K562 (cell line): ENCODE data around the gene DCAF6. TPM values are rescaled to one million over a fixed set of nuclear protein-coding genes. Genes with fewer than 3 reads are reported as not detected.
A peak's percentile ranks its signal among the peaks of the same experiment; 100 is the strongest.

ENCODE experiments used
- ATAC-seq: fragments of 200-7000 bp; cut with Tn5 transposase; 3 replicates; pipeline ENCODE4 v1.9.1; 2020; ENCODE audit warnings: moderate library complexity
- BruUV-seq: library from RNA; stranded (reverse); fragments of 400-500 nt; replicated peaks from 2 replicates; lab custom pipeline; 2021; lab: Mats Ljungman, UMichigan
- CTCF ChIA-PET: fragments of 300-600 bp; formaldehyde crosslinking; extraction: SDS; loops from one replicate; lab custom pipeline; 2021; ENCODE audit warnings: low intra/inter-chr PET ratio; lab: Yijun Ruan, JAX
- POLR2A ChIA-PET: fragments of 300-600, 350-650 bp; sonication (Branson Sonifier 250); formaldehyde crosslinking; extraction: SDS; loops from one replicate; lab custom pipeline; 2021; ENCODE audit warnings: antibody characterized with exemption, inconsistent platforms; lab: Yijun Ruan, JAX
- DNase-seq, 4 experiments: peaks; one replicate each; pipeline versions ENCODE4 v3.0.0 to v3.0.0-alpha.2; 2011 to 2018; ENCODE audit warnings: low spot score in 3 of 4, mixed read lengths in 3 of 4; ENCODE audit errors: extremely low read depth in 1 of 4
- FAIRE-seq: peaks from 2 replicates; lab custom pipeline; 2011; peaks lifted over from hg19 to GRCh38; lab: Jason Lieb, UNC
- H2AFZ ChIP-seq: 2 replicates; pipeline ENCODE4 v1.6.0; 2011; ENCODE audit warnings: low read depth, low read length, control low read depth, inconsistent platforms
- H3K27ac ChIP-seq: fragments of 200-600 bp; 3 replicates; pipeline ENCODE4 v1.8.0; 2011; ENCODE audit warnings: low read depth, mild to moderate bottlenecking, control low read depth, inconsistent platforms, low read length, moderate library complexity, mixed read lengths; ENCODE audit errors: extremely low read depth
- H3K27me3 ChIP-seq, 2 experiments: fragments of 300-600 bp in 1 of 2; 2 replicates in 1 of 2; 3 replicates in 1 of 2; pipeline versions ENCODE4 v1.6.0 to v1.8.0; 2011; ENCODE audit warnings: inconsistent platforms in 2 of 2, low read length in 2 of 2, mild to moderate bottlenecking in 1 of 2, mixed read lengths in 1 of 2, moderate library complexity in 1 of 2; ENCODE audit not compliant: control insufficient read depth in 2 of 2, insufficient read depth in 2 of 2
- H3K36me3 ChIP-seq: fragments of 300-600 bp; 3 replicates; pipeline ENCODE4 v1.8.0; 2011; ENCODE audit warnings: mild to moderate bottlenecking, low read length, inconsistent platforms; ENCODE audit not compliant: control insufficient read depth, insufficient read depth
- H3K4me1 ChIP-seq, 2 experiments: fragments of 200-600 bp in 1 of 2; replicated peaks in 1 of 2; 2 replicates in 1 of 2; 3 replicates in 1 of 2; pipeline versions ENCODE4 v1.5.1 to v1.8.0; 2011; ENCODE audit warnings: inconsistent platforms in 2 of 2, low read length in 2 of 2, mild to moderate bottlenecking in 1 of 2, mixed read lengths in 1 of 2, moderate library complexity in 1 of 2; ENCODE audit not compliant: control insufficient read depth in 2 of 2, insufficient read depth in 2 of 2
- H3K4me2 ChIP-seq: 2 replicates; pipeline ENCODE4 v1.6.1; 2011; ENCODE audit warnings: low read length, control low read depth, inconsistent platforms, mixed read lengths; ENCODE audit not compliant: insufficient read depth
- H3K4me3 ChIP-seq: fragments of 200-600 bp; sonication (generic), shearing (Covaris generic); 2 replicates; pipeline ENCODE4 v1.5.1; 2016; ENCODE audit warnings: control low read depth, inconsistent platforms
- H3K79me2 ChIP-seq: fragments of 200-600 bp; 3 replicates; pipeline ENCODE4 v1.8.0; 2011; ENCODE audit warnings: low read length, inconsistent platforms; ENCODE audit not compliant: control insufficient read depth, insufficient read depth
- H3K9ac ChIP-seq, 2 experiments: 2 replicates each; pipeline versions ENCODE4 v1.6.0 to v1.6.1; 2011; ENCODE audit warnings: low read depth in 2 of 2, low read length in 2 of 2, control low read depth in 1 of 2, inconsistent platforms in 1 of 2, mild to moderate bottlenecking in 1 of 2, mixed read lengths in 1 of 2; ENCODE audit not compliant: insufficient read depth in 1 of 2
- H3K9me1 ChIP-seq: one replicate; pipeline ENCODE4 v1.6.0; 2011; ENCODE audit warnings: inconsistent platforms, mild to moderate bottlenecking, low read length, moderate library complexity; ENCODE audit not compliant: control insufficient read depth, insufficient read depth
- H3K9me3 ChIP-seq: replicated peaks from 2 replicates; pipeline ENCODE4 v1.5.1; 2011; ENCODE audit warnings: low read depth, low read length, inconsistent platforms; ENCODE audit not compliant: control insufficient read depth, insufficient read depth
- H4K20me1 ChIP-seq: replicated peaks from 2 replicates; pipeline ENCODE4 v1.6.1; 2011; ENCODE audit warnings: low read length, inconsistent platforms, mixed read lengths; ENCODE audit not compliant: control insufficient read depth, insufficient read depth
- BCOR ChIP-seq: fragments of 450-650 bp; IDR thresholded peaks from 2 replicates; pipeline ENCODE4 v1.6.1; 2016
- BRF1 ChIP-seq: IDR thresholded peaks from 3 replicates; pipeline ENCODE4 v1.6.1; 2011; ENCODE audit warnings: borderline replicate concordance, mild to moderate bottlenecking; ENCODE audit not compliant: insufficient read length; ENCODE audit errors: extremely low read depth
- CEBPG ChIP-seq, 3 experiments: fragments of 200-800 bp in 1 of 3; sonication (Bioruptor generic) in 1 of 3; sonication (generic) in 1 of 3; formaldehyde crosslinking in 1 of 3; IDR thresholded peaks in 2 of 3; conservative IDR thresholded peaks in 1 of 3; 2 replicates each; pipeline versions ENCODE4 v1.6.1 to v1.8.0; 2016 to 2022; ENCODE audit warnings: missing compliant biosample characterization in 2 of 3, missing genetic modification characterization in 2 of 3, mild to moderate bottlenecking in 1 of 3, missing genetic modification reagents in 1 of 3
- GABPB1 ChIP-seq: sonication (generic); formaldehyde crosslinking; IDR thresholded peaks from 2 replicates; pipeline ENCODE4 v1.8.0; 2022; ENCODE audit warnings: mild to moderate bottlenecking, missing genetic modification reagents
- KDM1A ChIP-seq, 2 experiments: fragments of 450-650 bp; IDR thresholded peaks; 2 replicates each; pipeline ENCODE4 v1.6.1; 2016; ENCODE audit warnings: mild to moderate bottlenecking in 2 of 2
- MAFF ChIP-seq: IDR thresholded peaks from 2 replicates; pipeline ENCODE4 v1.6.1; 2012; ENCODE audit warnings: low read length, improper control_type of control experiment
- MYNN ChIP-seq, 2 experiments: sonication (generic); formaldehyde crosslinking in 1 of 2; IDR thresholded peaks; 2 replicates each; pipeline versions ENCODE4 v1.5.0 to v1.6.1; 2016 to 2020; ENCODE audit warnings: antibody characterized with exemption in 1 of 2, missing genetic modification reagents in 1 of 2
- SMARCA5 ChIP-seq: fragments of 450-650 bp; IDR thresholded peaks from 2 replicates; pipeline ENCODE4 v1.6.1; 2016
- SNIP1 ChIP-seq: fragments of 450-650 bp; IDR thresholded peaks from 2 replicates; pipeline ENCODE4 v1.7.1; 2017; ENCODE audit warnings: low read depth, mild to moderate bottlenecking
- SP1 ChIP-seq: sonication (generic); formaldehyde crosslinking; IDR thresholded peaks from 2 replicates; pipeline ENCODE4 v1.8.1; 2022; ENCODE audit warnings: mild to moderate bottlenecking, missing genetic modification reagents
- TCF7L2 ChIP-seq: fragments of 150-350 bp; IDR thresholded peaks from 2 replicates; pipeline ENCODE4 v1.6.1; 2016; ENCODE audit warnings: low read depth, mild to moderate bottlenecking, low read length, moderate library complexity
- ZNF253 ChIP-seq: fragments of 250-450 bp; sonication (Bioruptor Pico); conservative IDR thresholded peaks from 2 replicates; pipeline ENCODE4 v1.6.1; 2021; ENCODE audit warnings: mild to moderate bottlenecking
- ZNF3 ChIP-seq: fragments of 250-450 bp; sonication (Bioruptor Pico); IDR thresholded peaks from 2 replicates; pipeline ENCODE4 v1.5.0; 2021; ENCODE audit warnings: mild to moderate bottlenecking, moderate library complexity
- ZNF507 ChIP-seq: conservative IDR thresholded peaks from 2 replicates; pipeline ENCODE4 v1.6.1; 2017; ENCODE audit warnings: missing genetic modification characterization, missing compliant biosample characterization
- ZNF589 ChIP-seq: fragments of 200-800 bp; sonication (Bioruptor generic); IDR thresholded peaks from 2 replicates; pipeline ENCODE4 v1.6.1; 2016; ENCODE audit warnings: low read depth, missing genetic modification characterization, missing compliant biosample characterization
- WGBS: fragments of 100-300 bp; shearing (Covaris generic); methylation state at CpG from one replicate; pipeline ENCODE4 v1.1.6; 2016; ENCODE audit warnings: low coverage, mixed read lengths; ENCODE audit not compliant: insufficient coverage; ENCODE audit errors: missing lambda C conversion rate; 5-methylcytosine and 5-hydroxymethylcytosine counted together
- in situ Hi-C: fragments of 300-500 bp; cut with MboI; formaldehyde crosslinking; loops from 4 replicates; pipeline ENCODE4 v1.15.0; 2018; ENCODE audit warnings: inconsistent platforms, mixed read lengths
- intact Hi-C: fragments of 100-400 bp; cut with micrococcal nuclease; formaldehyde crosslinking; loops from 2 replicates; pipeline ENCODE4 v1.14.2; 2022
- polyA plus RNA-seq, 8 experiments: library from polyadenylated mRNA; depleted of rRNA in 4 of 8; stranded (reverse) in 5 of 8; unstranded in 3 of 8; fragments of >200 nt; fragmentation: Nextera tagmentation in 2 of 8; fragmentation: Illumina TruSeq in 1 of 8; extraction: Ambion mirVana in 2 of 8; extraction: Trizol in 1 of 8; gene quantifications; 2 replicates each; pipeline versions ENCODE4 v1.2.1 to v1.2.3, GENCODE V29; 2011 to 2014; ENCODE audit warnings: inconsistent platforms in 1 of 8, missing spikeins in 1 of 8
- total RNA-seq, 7 experiments: library from RNA; depleted of rRNA in 6 of 7; stranded (reverse); fragments of >200 nt in 6 of 7; fragmentation: Illumina TruSeq in 2 of 7; extraction: Trizol in 2 of 7; gene quantifications; 2 replicates each; pipeline versions ENCODE4 v1.2.1 to v1.2.3, GENCODE V29; 2011 to 2021; ENCODE audit warnings: low replicate concordance in 1 of 7
- TF ChIP-seq, protein P1 (sequence below): fragments of 250-450 bp; sonication (Bioruptor Pico); IDR thresholded peaks from 2 replicates; pipeline ENCODE4 v1.5.0; 2020; ENCODE audit warnings: mild to moderate bottlenecking, borderline replicate concordance
- TF ChIP-seq, protein P2 (sequence below), 2 experiments: fragments of 450-650 bp in 1 of 2; sonication (generic) in 1 of 2; formaldehyde crosslinking; conservative IDR thresholded peaks; 2 replicates each; pipeline versions ENCODE4 v1.4.0 to v1.8.1; 2020 to 2022; ENCODE audit warnings: mild to moderate bottlenecking in 1 of 2, missing genetic modification reagents in 1 of 2
- TF ChIP-seq, protein P3 (sequence below): sonication (generic); formaldehyde crosslinking; IDR thresholded peaks from 2 replicates; pipeline ENCODE4 v1.8.1; 2023; ENCODE audit warnings: mild to moderate bottlenecking, missing genetic modification reagents

Gene DCAF6
- total and polyA plus RNA-seq, 9 of the 15 experiments (the other 6 are each of a cell fraction or from before 2014, with no cell fraction given): 19.1 to 102 (median 46.3) TPM

DNA sequence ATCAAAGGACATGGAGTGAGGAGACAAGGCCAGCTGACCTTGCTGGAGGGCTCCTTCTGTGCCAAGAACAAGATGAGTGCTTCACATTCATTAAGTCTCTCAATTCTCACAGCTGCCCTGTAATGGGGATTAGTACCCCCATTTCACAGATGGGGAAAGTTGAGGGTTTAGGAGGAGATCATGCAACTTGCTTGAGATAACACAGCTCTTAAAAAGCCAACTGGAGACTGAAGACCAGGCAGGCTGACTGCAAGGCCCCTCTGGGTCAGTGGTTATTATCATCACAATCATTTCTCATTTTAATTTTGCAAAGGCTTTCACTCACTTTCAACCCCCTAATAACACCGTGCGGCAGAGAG, 153.5 kb downstream of the DCAF6 start:
- H3K36me3 ChIP-seq: no peaks in the 10 kb centered on the region
- H3K79me2 ChIP-seq: no peaks in the 10 kb centered on the region
- H3K4me3 ChIP-seq: no peak overlapping the region
- no peak overlapping the region for H3K27ac ChIP-seq
- H3K9ac ChIP-seq: no peak overlapping the region
- no peaks in the 10 kb centered on the region for H4K20me1 ChIP-seq
- no peak overlapping the region for H2AFZ ChIP-seq
- WGBS: 52% methylated on average over 2 of the region's 2 CpGs
- FAIRE-seq: no peak
- POLR2A ChIA-PET: no interaction called here
- DNase-seq: no peak
- H3K4me2 ChIP-seq: no peak overlapping the region
- no peak for ATAC-seq
- in situ Hi-C loops: loop anchor here (10.0 kb wide), 1 partner anchor 495 kb away; no protein-coding TSS in a partner anchor
- H3K27me3 ChIP-seq: peaks cover 4 to 15% of the 10 kb centered on the region in 2 experiments; a peak in 4 of 5 replicates
- BruUV-seq: no TSS peak
- intact Hi-C loops: loop anchor here (5.0 to 10.0 kb wide), 6 partner anchors 57 to 485 kb away; partner anchors contain the start of gene SFT2D2
- peaks cover under 1 to 14% of the 10 kb centered on the region in 2 experiments; a peak in 4 of 5 replicates for H3K4me1 ChIP-seq
- H3K9me1 ChIP-seq: no peaks in the 10 kb centered on the region
- CTCF ChIA-PET: no interaction called here
- H3K9me3 ChIP-seq: no peaks in the 10 kb centered on the region
- TF ChIP-seq SMARCA5 (0 out of 2 replicates have a peak, but pooled peaks have one; percentile 23), MYNN (IDR thresholded peaks at IDR 0.05) (no peak), MYNN (CRISPR knock-in tag; IDR thresholded peaks at IDR 0.05) (no peak), CEBPG (CRISPR knock-in tag; IDR thresholded peaks at IDR 0.05) (no peak), CEBPG (tag; conservative IDR thresholded peaks at IDR 0.05 in 1 of 2, IDR thresholded peaks at IDR 0.05 in 1 of 2) (no peak), ZNF589 (CRISPR knock-in tag) (no peak), KDM1A (IDR thresholded peaks at IDR 0.05) (peak; percentile 68 to 72; a peak in 3 of 4 replicates), ZNF3 (CRISPR knock-in tag) (no peak), MAFF (no peak), ZNF507 (no peak), BRF1 (no peak), TCF7L2 (no peak), SNIP1 (no peak), ZNF253 (no peak), GABPB1 (no peak), BCOR (peak; percentile 95), SP1 (CRISPR knock-in tag) (no peak)
- TF ChIP-seq, protein P1, sequence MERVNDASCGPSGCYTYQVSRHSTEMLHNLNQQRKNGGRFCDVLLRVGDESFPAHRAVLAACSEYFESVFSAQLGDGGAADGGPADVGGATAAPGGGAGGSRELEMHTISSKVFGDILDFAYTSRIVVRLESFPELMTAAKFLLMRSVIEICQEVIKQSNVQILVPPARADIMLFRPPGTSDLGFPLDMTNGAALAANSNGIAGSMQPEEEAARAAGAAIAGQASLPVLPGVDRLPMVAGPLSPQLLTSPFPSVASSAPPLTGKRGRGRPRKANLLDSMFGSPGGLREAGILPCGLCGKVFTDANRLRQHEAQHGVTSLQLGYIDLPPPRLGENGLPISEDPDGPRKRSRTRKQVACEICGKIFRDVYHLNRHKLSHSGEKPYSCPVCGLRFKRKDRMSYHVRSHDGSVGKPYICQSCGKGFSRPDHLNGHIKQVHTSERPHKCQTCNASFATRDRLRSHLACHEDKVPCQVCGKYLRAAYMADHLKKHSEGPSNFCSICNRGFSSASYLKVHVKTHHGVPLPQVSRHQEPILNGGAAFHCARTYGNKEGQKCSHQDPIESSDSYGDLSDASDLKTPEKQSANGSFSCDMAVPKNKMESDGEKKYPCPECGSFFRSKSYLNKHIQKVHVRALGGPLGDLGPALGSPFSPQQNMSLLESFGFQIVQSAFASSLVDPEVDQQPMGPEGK (CRISPR knock-in tag): no peak
- TF ChIP-seq, protein P2, sequence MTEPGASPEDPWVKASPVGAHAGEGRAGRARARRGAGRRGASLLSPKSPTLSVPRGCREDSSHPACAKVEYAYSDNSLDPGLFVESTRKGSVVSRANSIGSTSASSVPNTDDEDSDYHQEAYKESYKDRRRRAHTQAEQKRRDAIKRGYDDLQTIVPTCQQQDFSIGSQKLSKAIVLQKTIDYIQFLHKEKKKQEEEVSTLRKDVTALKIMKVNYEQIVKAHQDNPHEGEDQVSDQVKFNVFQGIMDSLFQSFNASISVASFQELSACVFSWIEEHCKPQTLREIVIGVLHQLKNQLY (CRISPR knock-in tag; conservative IDR thresholded peaks at IDR 0.05): no peak
- TF ChIP-seq, protein P3, sequence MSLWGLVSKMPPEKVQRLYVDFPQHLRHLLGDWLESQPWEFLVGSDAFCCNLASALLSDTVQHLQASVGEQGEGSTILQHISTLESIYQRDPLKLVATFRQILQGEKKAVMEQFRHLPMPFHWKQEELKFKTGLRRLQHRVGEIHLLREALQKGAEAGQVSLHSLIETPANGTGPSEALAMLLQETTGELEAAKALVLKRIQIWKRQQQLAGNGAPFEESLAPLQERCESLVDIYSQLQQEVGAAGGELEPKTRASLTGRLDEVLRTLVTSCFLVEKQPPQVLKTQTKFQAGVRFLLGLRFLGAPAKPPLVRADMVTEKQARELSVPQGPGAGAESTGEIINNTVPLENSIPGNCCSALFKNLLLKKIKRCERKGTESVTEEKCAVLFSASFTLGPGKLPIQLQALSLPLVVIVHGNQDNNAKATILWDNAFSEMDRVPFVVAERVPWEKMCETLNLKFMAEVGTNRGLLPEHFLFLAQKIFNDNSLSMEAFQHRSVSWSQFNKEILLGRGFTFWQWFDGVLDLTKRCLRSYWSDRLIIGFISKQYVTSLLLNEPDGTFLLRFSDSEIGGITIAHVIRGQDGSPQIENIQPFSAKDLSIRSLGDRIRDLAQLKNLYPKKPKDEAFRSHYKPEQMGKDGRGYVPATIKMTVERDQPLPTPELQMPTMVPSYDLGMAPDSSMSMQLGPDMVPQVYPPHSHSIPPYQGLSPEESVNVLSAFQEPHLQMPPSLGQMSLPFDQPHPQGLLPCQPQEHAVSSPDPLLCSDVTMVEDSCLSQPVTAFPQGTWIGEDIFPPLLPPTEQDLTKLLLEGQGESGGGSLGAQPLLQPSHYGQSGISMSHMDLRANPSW: no peak
